HG03432 (cell line): Measurements from ENCODE around the gene ORM2.
"Not testable (repeated sequence)": the region's sequence is repeated elsewhere in the genome, so short reads cannot be mapped to it uniquely, and the experiment has no call there.

Experiments used
- ATAC-seq: cut with Tn5 transposase; IDR thresholded peaks from one replicate; pipeline ENCODE4 v1.9.1; 2021; ENCODE audit warnings: mild to moderate bottlenecking, moderate library complexity; ENCODE audit not compliant: unreplicated experiment

ORM2 gene

DNA sequence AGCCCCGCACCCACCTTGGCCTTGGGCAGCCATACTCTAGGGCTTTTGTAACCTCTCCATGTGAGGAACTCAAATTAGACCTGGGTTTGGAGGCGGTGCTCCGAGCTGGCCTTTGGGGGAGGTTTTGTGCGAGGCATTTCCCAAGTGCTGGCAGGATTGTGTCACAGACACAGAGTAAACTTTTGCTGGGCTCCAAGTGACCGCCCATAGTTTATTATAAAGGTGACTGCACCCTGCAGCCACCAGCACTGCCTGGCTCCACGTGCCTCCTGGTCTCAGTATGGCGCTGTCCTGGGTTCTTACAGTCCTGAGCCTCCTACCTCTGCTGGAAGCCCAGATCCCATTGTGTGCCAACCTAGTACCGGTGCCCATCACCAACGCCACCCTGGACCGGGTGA is at the start of gene ORM2:
ORM2 (plus strand) TSS at position 245 of the 398 bp plus-strand sequence; CDS start at position 281, 36 bp downstream.
- ATAC-seq, result not testable (repeated sequence)

GRCh38 chr9:114280636-114281472 is 48.8 kb upstream of the ORM2 start:
- ATAC-seq, result no peak

DNA sequence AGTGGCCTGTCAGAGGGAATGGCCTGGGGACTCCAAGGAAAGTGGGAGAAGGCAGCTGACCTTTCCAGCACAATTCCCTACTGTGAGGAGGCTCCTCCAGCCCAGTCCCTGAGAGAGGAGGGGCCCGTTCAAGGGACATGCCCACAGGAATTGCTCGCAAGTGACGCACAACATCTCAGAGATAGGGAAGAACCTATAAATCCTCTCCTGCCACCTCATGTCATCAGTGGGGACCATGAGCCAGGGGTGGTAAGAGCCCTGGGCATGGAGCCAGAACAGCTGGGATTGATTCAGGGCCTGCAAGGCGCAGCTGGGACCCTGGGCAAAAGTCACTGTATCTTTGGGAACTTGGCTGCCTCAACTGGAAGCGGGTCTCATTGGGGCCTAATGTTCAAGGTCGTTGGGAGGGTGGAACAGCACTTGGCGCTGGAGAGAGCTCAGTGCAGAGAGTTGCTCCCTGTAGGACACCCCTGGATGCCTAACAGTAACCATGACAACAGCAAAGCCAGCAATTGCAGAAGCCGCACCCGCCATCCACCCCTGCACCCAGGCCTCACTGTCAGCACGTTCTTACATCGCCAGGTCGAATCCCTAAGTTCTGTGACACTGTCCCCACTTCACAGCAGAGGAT is 48.1 kb upstream of the ORM2 start:
- ATAC-seq, result no peak

DNA sequence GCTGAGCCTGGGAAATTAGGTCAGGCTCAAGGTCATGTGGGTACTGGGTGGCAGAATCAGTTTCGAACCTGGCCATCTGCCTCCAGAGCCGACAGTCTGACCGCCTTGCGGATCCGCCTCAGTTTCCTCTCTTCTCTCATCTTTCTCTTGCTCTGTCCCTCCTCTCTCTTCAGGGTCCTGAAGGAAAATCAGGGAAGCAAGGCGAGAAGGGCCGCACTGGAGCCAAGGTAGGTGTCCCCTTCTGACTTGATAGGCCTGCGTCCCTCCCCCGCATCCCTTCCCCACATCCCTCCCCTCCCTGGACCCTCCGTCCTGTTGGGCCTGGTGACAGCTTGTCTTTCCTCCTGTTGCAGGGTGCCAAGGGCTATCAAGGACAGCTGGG is 47.6 kb upstream of the ORM2 start:
- no peak for ATAC-seq

DNA sequence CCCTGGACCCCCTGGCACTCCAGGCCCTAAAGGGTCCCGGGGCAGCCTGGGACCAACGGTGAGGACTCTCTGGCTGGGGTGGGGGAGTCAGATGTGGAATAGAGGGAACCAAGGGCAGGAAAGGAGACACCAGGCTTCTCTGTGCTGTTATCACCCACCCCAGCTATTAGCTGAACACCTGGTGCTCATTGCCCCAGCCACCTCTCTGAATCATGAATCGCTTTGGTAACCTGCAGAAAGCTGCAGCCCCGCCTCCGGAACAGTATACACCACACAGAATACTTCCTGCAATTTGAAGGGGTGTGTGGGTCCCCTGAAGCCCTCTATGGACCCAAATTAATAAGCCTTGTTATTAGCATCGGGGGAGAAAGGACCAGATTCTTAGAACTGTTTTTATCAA is 47.2 kb upstream of the ORM2 start:
- ATAC-seq, result no peak

DNA sequence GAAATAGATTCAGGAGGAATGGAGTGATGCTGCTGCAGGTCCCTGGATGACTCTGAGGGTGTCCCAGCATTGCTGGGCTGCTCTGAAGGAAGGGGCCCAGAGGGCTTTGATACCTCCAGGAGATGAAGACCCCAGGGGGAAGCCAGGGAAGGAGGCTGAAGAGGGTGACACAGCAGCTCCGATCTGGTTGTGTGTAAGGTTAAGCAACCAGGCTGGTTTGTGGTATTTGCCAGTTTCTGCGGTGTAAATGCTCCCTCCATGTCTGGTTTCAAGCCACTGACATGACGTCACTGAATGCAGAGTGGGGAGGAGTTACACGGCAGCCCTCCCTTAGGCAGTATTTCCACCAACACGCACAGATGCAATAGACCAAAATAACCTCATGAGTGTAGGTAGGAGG is 46.7 kb upstream of the ORM2 start:
- ATAC-seq, result no peak

DNA sequence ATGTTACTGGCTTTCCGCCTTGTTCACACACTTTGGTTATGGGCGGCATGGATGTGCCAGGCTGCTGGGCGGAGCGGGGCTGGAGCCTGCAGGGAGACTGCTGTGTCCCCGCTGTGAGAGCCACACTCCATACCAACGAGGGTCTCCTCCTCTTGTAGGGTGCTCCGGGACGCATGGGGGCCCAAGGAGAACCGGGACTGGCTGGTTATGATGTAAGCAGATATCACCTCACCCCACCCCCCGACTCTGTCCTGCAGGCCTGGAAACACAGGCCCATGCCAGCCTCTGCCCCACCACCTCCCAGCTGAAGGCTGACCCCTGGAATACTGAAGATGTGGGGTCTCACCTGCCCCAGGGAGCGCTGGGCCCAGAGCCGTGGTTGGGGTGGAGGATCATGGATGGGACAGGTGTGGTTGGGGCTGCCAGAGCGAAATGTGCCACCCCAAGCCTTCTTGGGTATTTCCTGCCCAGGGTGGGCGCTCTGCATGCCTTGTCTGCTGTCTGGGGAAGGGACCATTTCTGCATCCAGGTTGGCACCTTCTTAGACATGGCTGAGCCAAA is 46.0 kb upstream of the ORM2 start:
- no peak for ATAC-seq

DNA sequence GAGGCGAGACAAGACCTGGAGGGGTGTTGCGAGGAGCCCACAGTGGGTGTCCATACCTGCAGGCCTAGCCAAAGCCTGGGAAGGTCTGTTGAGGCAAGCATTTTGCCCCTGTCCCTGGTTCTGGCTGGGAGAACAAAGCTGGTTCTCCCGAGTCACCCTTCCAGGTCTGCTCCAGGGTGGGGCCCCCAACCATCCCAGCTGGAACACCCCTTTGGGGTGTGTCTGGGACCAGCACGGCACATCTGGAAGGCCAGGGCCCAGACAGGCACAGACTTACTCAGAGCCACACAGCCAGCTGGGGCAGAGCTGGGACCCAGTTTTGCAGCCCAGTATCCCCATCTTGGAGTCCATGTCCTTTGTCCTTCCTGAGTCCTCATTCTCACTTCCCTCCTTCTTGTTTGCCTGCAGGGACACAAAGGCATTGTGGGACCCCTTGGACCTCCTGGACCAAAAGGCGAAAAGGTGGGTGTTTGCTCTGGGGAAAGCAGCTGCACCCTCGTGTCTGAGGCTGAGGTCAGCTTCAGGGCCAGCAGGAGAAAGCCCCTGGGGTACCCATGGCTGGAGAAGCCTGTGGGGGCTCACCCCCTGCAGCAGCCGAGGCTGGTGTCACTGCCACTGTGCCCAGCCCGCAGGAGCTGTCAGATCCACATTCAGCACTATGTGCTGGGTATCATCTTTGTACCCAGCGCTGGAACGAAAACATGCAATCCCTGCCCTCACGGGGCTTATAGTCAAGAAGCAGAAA is 45.2 kb upstream of the ORM2 start:
- ATAC-seq, result no peak

GRCh38 chr9:114285166-114285867 is 44.4 kb upstream of the ORM2 start:
- no peak for ATAC-seq

- ATAC-seq, result no peak
Observed at GRCh38 chr9:114286146-114286679, 43.5 kb upstream of the ORM2 start.

- ATAC-seq, result no peak
Observed at GRCh38 chr9:114287001-114287762, 42.5 kb upstream of the ORM2 start.

DNA sequence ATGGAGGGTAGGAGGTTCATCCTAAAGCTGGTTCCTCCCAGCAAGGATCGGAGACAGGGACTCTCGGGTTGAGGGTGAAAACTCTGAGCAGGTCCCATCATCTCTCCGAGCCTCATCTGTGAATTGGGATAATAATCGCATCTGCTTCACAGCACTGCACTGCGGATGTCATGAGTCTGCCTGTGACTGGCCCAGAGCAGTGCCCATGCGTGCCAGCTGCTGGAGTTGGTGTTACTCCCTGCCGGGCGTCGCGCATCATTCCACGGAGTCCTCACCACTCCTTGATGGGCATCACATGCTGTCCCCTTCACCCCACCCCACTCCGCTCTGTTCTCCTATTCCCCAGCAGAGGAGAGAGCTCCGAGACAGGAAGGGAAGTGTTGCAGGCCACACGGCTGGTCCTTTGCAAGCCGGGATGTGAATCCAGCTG is 41.9 kb upstream of the ORM2 start:
- no peak for ATAC-seq

DNA sequence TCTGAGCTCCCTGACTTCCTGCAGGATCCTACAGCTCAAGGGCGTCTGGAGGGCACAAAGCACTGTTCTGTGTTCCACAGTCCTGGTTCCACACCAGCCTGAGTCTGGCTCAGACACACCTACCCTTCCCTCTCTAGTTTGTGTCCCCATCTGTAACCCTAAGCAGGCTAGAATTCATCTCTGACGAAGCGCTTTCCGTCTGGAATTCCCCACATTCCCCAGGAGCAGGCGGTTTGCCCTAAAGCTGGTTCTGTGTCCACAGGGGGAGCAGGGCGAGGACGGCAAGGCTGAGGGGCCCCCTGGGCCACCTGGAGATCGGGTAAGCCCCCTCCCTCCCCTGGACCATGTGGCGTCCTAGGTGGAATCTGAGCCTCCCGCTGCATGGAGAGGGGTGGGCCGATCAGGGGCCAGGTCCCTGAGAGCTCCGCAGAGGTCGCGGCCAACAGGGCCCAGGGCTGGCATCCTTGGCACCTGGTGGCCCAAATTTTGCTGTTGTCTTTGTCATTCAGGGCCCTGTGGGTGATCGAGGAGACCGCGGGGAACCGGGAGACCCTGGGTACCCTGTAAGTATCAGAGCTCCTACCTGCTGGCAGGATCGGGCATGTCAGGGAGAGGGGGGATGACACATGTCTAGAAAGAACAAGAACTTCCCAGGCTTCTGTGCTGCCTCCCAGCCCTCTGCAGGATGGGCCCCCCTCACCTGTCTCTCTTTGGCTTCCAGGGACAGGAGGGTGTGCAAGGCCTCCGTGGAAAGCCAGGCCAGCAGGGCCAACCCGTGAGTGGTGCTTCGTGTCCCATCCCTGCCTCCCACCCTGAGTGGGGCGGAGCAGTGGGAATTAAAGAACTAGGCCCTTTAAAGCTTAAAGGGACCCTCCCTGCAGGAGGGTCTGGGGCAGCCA is 41.2 kb upstream of the ORM2 start:
- no peak for ATAC-seq

- no peak for ATAC-seq
Observed at GRCh38 chr9:114289106-114289505, 40.6 kb upstream of the ORM2 start.

DNA sequence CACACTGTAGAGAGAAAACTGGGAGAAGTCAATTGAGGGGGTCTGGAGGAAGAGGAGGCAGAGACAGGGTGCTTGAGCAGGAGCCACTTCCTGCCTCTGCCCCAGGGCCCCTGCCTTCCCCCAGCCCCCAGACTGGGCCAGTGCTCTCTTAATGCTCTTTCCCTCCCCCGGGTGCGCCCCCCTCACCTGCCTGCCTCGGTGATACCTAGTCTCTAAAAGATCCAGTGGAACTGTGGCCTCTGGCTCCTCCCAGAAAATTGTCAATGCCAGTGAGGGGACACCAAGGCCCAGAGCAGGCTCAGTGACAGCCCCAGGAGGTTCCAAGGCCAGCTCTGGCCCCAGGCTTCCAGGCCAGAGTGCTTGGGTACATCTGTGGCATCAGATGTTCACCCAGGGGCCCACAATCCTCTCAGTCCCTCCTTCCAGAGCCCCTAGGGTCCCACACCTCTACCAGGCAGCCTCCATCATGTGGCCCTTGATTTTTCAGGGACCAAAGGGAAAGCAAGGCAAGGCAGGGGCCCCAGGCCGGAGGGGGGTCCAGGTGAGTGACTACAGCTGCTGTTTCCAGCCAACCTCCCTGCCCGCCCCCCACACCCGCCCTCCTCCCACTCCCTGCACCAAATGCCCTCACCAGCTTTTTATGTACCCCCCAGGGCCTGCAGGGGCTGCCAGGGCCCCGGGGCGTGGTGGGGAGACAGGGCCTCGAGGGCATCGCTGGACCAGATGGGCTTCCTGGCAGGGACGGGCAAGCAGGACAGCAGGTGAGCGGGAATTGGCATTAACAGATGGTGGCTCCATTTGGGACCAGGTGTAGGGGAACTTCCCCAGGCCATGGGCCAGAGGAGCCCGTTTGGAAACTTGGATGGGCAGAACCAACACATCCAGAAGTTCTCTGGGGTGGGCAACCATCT is 39.8 kb upstream of the ORM2 start:
- no peak for ATAC-seq

- no peak for ATAC-seq
Observed at GRCh38 chr9:114290561-114290986, 39.1 kb upstream of the ORM2 start.

GRCh38 chr9:114291064-114291474 is 38.6 kb upstream of the ORM2 start:
- no peak for ATAC-seq
